Stimulated activated CD8-positive, alpha-beta memory T cell treated with anti-CD3 and anti-CD28 coated beads, Interleukin-12 subunit alpha, Interleukin-12 subunit beta, amount 100 ng/mL, for 24 hours (primary cell): Measurements from ENCODE around the gene UGT1A8.

Experiments used
- DNase-seq: peaks from one replicate; pipeline ENCODE4 v3.0.0-alpha.2; 2020; ENCODE audit errors: extremely low read depth

The UGT1A8 gene

DNA sequence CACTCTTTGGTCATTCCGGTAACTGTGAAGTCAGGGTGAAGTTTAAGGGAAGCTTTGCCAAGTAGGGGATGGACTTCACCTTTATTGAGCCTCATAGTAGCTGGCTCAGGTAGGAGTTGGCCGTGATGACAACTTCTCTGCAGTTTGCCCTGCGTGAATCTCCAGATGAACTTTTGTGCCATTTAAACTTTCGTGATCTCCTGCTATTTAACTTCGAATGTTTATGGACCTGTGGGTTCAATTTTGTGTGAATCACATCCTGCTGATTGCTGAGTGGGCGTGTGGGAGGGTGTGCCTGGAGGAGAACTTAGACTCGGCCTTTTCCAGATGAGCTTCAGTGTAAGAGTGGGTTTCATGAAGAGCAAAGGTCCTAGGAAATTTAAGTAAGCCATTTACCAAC lies 146.8 kb downstream of the UGT1A8 start:
- DNase-seq: no peak

DNA sequence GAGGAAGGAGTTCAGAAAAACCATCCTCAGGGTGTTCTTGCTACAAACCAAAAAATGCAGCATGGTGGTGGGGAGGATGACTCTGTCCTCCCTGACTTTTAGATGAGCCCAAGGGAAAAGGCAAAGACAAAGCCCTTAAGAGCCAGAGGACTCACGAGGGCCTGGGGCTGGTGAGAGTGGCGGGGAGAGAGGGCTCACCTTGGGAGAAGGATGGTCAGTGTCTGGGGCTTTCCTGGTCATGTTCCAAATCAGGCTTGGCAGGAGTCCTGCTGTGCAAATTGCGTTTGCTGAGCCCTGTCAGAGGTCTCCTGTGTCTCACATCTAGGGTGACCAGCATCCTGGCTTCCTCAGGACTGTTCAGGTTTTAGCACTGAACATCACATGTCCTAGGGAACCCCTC lies 147.3 kb downstream of the UGT1A8 start:
- DNase-seq: no peak

- DNase-seq: no peak
Observed at GRCh38 chr2:233766416-233766815, 149.0 kb downstream of the UGT1A8 start.

- DNase-seq: no peak
Observed at GRCh38 chr2:233768076-233768475, 150.6 kb downstream of the UGT1A8 start.

- DNase-seq: no peak
Observed at GRCh38 chr2:233769260-233769659, 151.8 kb downstream of the UGT1A8 start.

DNA sequence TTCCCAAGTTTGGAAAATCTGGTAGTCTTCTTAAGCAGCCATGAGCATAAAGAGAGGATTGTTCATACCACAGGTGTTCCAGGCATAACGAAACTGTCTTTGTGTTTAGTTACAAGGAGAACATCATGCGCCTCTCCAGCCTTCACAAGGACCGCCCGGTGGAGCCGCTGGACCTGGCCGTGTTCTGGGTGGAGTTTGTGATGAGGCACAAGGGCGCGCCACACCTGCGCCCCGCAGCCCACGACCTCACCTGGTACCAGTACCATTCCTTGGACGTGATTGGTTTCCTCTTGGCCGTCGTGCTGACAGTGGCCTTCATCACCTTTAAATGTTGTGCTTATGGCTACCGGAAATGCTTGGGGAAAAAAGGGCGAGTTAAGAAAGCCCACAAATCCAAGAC lies 154.7 kb downstream of the UGT1A8 start:
- DNase-seq: no peak

- no peak for DNase-seq
Observed at GRCh38 chr2:233772583-233772982, 155.2 kb downstream of the UGT1A8 start.

DNA sequence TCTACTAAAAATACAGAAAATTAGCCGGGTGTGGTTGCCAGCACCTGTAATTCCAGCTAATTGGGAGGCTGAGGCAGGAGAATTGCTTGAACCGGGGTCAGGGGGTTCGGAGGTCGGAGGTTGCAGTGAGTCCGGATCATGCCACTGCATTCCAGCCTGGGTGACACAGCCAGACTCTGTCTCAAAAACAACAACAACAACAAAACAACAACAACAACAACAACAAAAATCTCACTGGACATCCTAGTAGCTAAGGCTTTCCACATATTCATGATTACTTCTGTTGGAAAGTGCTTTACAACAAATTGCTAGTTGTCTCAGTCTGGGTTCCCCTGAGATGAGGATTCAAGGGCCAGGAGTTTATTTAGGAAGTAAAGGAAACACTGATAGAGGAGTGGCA lies 156.4 kb downstream of the UGT1A8 start:
- no peak for DNase-seq

GRCh38 chr2:233775414-233775813 lies 158.0 kb downstream of the UGT1A8 start:
- no peak for DNase-seq

DNA sequence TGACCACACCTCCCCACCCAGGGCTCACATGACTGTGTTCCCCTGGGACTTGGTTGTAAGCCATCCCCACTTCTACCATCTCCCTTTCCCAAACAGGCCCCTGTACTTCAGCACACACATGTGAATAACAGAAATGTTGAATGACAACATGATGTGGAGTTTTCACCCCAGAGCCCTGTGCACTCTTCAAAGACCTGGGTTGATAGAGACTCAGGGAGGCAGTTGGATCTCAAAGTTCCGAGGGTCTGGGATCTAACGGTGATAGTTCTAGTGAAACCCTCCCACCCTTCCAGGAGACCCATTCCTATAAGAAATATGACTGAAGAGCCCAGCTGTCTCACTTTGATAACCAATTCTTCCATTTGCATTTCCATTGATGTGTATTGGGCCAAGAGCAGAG lies 160.6 kb downstream of the UGT1A8 start, which contains the start of gene MROH2A:
MROH2A (plus strand) TSS at position 301 of the 400 bp plus-strand sequence. CDS start 1,029 bp downstream, outside the sequence.
- DNase-seq: no peak

DNA sequence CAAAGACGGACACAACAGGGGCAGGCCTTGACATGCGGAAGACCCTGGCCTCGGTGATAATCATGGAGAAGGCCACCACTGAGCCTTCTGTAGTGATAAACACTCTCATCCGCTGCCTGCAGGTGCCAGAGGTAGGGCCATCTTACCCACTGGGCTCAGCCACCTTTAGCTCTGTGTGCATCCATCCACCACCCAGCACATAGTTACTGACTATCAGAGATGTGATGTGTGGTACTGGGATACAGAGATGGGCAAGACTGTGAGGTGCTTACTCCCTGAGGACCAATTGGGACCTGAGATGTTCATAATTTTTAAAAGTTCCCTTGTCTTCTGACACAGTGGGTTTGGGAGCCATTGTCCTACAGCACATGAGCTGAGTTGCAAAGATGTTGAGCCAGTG lies 162.3 kb downstream of the UGT1A8 start:
- DNase-seq: no peak

DNA sequence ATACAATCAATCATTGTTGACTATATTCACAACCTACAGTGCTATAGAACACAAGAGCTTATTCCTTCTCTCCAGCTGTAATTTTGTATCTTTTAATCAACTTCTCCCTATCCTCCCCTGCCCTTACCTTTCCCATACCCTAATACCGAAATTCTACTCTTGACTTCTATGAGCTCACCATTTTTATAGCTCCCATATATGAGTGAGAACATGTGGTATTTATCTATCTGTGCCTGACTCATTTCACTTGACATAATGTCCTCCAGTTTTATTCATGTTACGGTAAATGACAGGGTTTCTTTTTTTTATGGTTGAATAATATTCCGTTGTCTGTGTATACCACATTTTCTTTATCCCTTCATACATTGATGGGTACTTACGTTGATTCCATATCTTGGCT lies 163.3 kb downstream of the UGT1A8 start:
- DNase-seq: no peak

DNA sequence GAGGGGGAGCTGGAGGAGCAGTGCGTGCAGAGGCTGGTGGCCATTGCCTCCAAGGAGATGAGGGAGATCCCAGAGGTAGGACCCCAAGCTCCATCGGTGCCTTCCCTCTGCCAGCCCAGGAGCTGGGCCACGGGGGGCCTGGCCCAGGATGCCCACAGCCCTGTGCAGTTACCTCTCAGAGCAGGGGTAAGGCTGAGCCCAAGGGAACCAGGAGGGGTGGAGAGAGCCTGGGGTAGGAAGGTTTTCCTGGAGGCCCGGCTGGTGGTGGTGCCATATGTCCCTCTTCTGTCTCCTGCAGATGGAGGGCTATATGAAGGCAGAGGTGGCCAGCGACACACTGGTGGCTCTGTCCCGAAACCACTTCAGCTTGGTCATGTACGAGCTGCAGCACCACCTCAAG lies 172.1 kb downstream of the UGT1A8 start:
- no peak for DNase-seq

DNA sequence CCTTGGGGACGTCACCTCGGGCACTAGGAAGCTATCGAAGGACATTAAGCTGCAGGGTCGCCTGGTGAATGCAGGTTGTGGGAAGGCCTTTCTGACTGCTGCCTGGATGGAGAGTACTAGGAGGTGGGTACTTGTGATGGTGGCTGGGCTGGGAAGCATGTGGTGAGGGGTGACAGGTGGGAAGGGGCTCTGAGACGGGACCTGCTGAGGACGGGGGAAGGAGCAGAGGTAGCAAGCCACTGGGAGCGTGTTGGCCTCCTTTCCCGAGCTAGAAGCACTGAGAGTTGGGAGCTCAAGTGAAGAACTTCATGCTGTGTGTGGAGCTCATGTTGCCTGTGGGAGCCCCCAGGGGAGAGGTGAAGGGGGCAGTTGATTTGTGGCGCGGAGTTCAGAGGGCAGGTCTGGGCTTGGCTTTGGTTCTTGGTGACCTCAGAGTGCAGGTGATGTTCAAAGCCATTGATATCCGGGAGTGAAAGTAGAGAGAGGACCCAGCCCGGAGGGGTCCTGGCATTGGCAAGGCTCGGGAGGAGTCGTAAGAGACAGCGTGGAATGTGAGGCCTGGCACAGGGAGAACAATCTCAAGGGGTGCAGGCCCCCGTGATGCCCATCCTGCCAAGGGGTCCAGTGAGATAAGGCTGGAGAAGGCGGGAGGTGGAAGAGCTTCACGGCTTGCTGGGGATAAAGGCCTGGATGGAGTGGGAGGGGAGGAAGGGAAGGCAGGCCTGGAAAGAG lies 173.9 kb downstream of the UGT1A8 start:
- DNase-seq: no peak

DNA sequence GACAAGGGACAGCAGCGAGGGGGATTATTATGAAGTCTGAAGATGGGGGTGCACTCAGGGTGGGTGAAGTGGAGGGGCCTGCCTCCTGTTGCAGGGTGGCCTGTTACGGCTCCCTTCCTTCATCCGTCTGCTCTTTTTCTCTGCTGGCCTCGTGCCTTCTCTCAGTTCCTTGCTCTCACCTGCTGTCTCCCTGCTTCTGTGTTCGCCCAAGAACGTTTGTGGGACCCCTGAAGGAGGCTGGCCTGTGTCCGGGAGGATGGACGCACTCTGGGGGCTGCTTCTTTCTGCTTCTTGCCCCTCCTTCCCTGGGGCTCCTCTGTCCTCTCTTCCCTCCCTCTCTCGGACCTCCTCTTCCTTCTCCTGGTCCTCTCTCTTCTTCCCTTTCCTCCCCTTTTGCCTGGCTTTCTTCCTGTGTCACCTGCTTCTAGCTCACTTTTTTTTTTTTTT lies 174.5 kb downstream of the UGT1A8 start:
- no peak for DNase-seq

- no peak for DNase-seq
Observed at GRCh38 chr2:233792720-233793119, 175.3 kb downstream of the UGT1A8 start.

DNA sequence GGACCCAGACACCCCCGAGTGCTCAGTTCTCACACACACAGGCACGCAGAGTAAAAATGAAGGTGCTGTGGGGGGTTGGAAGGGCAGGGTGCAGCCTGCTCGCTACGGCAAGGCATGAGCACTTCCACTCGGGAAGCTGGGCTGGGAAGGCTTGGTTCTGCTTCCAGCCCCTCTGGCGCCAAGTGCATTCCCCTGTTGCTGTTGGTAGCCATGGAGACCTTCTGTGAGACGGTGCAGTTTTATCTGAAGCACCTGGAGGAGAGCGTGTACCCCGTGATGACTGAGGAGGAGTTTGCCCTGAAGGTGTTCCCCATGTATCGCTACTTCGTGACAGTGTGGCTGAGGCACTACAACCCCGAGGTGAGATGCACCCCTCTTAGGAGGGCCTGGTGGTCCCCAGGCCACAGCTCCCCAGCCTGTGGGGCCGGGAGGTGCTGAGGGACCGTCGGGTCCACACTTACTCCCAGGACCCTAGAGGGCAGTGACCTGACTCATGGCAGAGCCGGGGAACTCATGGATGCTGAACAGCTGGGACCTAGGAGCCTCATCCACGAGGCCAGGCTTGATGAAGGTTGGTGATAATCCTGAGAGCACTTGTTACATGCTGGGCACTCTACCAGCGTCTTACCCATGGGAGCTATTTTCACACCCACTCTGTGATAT lies 176.2 kb downstream of the UGT1A8 start:
- DNase-seq: no peak

DNA sequence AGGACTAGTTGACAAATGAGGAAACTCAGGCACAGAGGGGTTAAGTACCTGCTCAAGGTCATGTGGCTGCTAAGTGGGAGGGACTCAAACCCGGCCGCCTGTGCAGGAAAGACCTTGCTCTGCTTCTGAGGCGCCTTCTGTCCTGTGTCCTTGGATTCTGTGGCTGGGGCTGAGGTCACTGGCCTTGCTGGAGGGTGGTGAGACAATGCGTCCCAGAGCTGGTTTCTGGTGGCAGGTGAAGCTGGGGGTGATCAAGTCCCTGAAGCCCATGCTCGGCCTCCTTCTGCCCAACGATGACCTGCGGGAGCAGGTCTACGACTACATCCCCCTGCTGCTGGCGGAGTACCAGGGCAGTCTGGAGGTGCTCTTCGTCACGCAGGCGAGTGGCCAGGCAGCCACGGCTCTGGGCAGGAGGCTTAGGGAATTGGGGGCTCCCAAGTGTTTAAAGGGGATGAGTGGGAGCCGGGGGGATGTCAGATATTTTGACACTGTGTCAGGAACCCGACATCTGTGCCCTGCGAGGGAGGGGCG lies 176.8 kb downstream of the UGT1A8 start:
- no peak for DNase-seq

- DNase-seq: no peak
Observed at GRCh38 chr2:233795735-233796171, 178.3 kb downstream of the UGT1A8 start.

DNA sequence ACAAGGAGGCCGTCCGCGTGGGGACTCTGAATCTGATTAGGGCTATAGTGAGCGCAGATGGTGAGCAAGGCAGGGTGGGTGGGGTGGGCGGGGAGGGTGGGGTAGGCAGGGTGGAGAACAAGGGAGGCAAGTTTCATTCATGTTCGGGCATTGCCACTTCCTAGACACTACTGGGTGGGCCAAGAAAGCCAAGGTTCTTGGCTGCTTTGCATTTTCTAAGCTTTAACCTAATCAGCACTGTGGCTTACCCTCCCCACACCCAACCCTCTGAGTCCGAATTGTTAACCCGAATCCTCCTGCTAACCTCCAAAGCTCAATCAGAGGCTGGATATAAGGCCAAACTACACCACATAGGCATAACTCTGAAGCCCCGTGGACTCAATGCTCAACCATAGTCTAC lies 178.8 kb downstream of the UGT1A8 start:
- DNase-seq: no peak

DNA sequence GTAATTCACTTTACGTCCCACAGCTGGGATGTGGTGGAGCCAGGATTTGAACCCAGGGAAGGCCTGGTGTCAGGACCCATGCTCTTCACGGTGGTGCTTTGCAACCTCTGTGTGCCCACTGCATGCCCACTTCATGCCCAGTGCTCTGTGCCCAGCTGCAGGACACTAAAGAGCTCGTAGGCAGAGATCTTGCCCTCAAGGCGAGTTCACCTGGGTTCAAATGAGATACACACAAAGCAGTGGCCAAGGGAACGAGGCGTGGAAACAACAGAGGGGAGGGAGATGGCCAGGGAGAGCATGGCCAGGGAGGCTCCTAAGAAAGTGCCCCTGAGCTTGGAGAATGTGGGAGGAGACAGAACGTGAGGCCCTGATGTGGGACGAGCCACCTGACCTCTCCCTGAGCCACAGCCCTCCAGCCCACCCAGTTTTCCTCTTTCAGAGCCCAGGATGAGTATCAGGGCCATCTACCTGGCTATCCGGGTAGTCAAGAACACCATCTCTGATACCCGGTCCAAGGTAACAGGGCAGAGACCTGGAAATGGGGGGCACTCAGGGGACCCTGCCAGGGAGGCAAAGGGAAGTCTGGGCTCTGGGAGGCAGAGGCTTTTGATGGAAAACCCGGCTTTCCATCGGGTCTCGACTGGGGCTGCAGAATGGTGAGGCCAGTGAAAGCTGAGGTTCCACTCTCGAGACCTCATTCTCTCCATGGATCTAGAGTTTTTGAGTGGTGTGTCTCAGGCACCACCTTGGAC lies 181.1 kb downstream of the UGT1A8 start:
- DNase-seq: no peak

- DNase-seq: no peak
Observed at GRCh38 chr2:233799087-233799665, 181.7 kb downstream of the UGT1A8 start.
